ENCODE data around the gene GORAB. TPM values are rescaled to one million over a fixed set of nuclear protein-coding genes. Genes with fewer than 3 reads are reported as not detected.

GORAB gene
- total and polyA plus RNA-seq, 10 donors, result 10.2 to 21.6 (median 14.0) TPM

GRCh38 chr1:170587253-170587593 is 55.3 kb downstream of the GORAB start:
- intact Hi-C loops (cut with DNase I; ENCODE audit: low total_unique reads), result no loop called here
- Histone ChIP-seq H3K4me3 (no peak overlapping the region), H3K4me1 (no peaks in the 10 kb centered on the region), H3K9me3 (no peaks in the 10 kb centered on the region), H3K36me3 (no peaks in the 10 kb centered on the region), H3K27me3 (replicated peaks in 1 of 7) (peaks cover 0 to 24% (median 0%) of the 10 kb centered on the region in 7 donors), H3K27ac (no peak overlapping the region)
- DNase-seq, result no peak
- WGBS, 5 donors, result 79 to 88% (median 82%) methylated on average over 4 of the region's 4 CpGs
- TF ChIP-seq CTCF (IDR thresholded peaks at IDR 0.05 in 8 of 11, conservative IDR thresholded peaks at IDR 0.05 in 3 of 11) (no peak), POLR2A (IDR thresholded peaks at IDR 0.05) (no peak), POLR2AphosphoS5 (IDR thresholded peaks at IDR 0.05) (no peak)

DNA sequence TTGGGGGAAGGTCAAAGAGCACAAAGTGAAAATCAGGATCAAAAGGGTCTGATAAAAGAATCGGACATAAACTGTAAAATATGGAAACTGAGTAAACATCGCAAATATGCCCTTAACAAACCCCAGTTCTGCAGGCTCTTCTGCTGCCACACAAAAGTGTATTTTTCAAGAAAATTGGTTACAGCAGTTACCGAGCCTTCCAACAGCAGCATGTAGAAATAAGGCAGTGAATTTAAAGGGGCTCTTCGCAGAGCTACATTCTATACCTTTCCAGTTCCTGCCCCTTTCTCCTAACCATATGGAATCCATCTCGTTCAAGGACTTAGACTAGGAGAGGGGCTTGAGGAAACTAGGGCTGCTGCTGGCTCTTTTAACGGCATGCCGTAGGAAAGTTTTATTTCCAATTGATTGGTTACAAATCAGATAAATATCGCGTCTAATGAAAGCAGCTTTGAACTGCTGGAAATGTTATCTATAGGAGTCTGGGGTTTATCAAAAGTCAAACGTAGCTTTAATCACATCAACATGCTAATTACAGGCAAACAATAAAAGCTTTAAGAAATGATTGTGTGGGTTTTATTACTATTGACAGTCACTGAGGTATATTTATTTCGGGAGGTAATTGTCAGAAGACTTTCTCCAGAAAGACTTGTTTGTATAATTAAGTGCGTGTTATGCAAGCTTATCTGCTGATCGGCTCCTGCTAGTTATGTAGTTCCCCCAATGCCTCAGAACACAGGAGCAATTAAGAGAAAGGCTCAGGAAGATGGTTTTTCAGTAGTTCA is 59.1 kb downstream of the GORAB start:
- no peak overlapping the region for H3K27ac ChIP-seq
- H3K4me3 ChIP-seq, result no peak overlapping the region
- TF ChIP-seq CTCF (IDR thresholded peaks at IDR 0.05 in 8 of 11, conservative IDR thresholded peaks at IDR 0.05 in 3 of 11), result no peak
- no peak for TF ChIP-seq POLR2AphosphoS5 (IDR thresholded peaks at IDR 0.05)
- no peak for TF ChIP-seq POLR2A (IDR thresholded peaks at IDR 0.05)
- H3K36me3 ChIP-seq, result no peaks in the 10 kb centered on the region
- intact Hi-C loops (cut with DNase I; ENCODE audit: low total_unique reads), result no loop called here
- no peaks in the 10 kb centered on the region for H3K4me1 ChIP-seq
- peaks cover 0 to 24% (median 0%) of the 10 kb centered on the region in 7 donors for H3K27me3 ChIP-seq (replicated peaks in 1 of 7)
- DNase-seq, result no peak
- H3K9me3 ChIP-seq, result peaks cover 0 to 17% (median 10%) of the 10 kb centered on the region in 8 donors
- 34 to 49% (median 40%) methylated on average over 13 of the region's 13 CpGs for WGBS, 5 donors

DNA sequence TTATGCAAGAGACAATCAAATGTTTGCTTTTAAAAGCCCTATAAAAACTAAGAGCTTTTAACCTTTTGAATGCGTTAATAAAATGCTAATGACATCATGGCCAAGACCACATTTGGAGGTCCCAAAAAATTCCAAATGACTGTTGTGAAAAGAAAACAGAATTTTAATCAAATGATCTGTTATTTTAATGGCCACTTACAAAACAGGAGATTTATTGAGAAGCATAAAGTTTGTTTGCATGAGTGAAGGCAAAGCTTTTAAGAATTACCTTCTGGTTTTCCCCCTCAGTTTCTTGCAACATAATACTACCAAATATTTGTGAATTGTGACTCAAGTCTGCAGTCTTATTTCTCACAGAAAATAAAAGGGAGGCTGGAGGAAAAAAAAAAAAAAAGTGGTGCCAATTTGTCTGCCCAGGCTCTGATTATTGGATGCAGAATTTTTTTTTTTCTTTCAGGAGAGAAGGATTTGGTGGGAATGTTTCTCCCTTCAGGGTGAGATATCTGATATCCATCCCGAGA is 60.7 kb downstream of the GORAB start:
- WGBS, 5 donors, result 76 to 80% (median 77%) methylated on average over 2 of the region's 2 CpGs
- TF ChIP-seq CTCF (IDR thresholded peaks at IDR 0.05 in 8 of 11, conservative IDR thresholded peaks at IDR 0.05 in 3 of 11) (no peak), POLR2A (IDR thresholded peaks at IDR 0.05) (no peak), POLR2AphosphoS5 (IDR thresholded peaks at IDR 0.05) (no peak)
- H3K27ac ChIP-seq, result no peak overlapping the region

More for the DNA sequence above, 60.7 kb downstream of the GORAB start:
- Histone ChIP-seq H3K36me3 (no peaks in the 10 kb centered on the region), H3K4me1 (no peaks in the 10 kb centered on the region), H3K9me3 (peaks cover 0 to 33% (median 24%) of the 10 kb centered on the region in 8 donors), H3K27me3 (replicated peaks in 1 of 7) (peaks cover 0 to 18% (median 0%) of the 10 kb centered on the region in 7 donors), H3K4me3 (no peak overlapping the region)
- intact Hi-C loops (cut with DNase I; ENCODE audit: low total_unique reads), result no loop called here
- no peak for DNase-seq
